PC-9 (cell line): Measurements from ENCODE around the gene PCDH9.

ENCODE experiments used
- EZH2 ChIP-seq: fragments of 200-600 bp; sonication (generic); IDR thresholded peaks from 2 replicates; pipeline ENCODE4 v1.8.0; 2017; ENCODE audit warnings: antibody characterized with exemption, low read depth
- TF ChIP-seq, protein P1 (sequence below): fragments of 200-600 bp; sonication (generic); conservative IDR thresholded peaks from 2 replicates; pipeline ENCODE4 v1.6.1; 2017; ENCODE audit warnings: mixed run types, antibody characterized with exemption, mild to moderate bottlenecking, moderate library complexity

DNA sequence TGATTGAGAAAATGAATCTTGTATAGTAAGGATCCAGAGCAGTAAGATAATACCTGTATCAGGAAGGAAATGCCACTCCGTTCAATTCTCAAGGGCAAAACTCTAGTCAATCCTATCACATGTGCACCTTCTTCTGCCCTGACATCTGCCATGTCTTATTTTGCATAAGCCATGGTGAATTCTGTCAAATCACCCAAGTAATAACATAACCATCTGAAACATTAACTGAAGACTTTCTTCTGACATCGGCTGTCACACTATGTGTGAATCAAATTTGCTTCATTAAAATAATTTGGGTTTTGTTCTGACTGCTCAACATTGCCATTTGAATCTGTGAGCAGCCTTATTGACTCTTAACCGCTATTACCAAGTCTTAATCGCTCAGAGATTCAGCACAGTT, 91.2 kb downstream of the PCDH9 start:
- TF ChIP-seq, protein P1, sequence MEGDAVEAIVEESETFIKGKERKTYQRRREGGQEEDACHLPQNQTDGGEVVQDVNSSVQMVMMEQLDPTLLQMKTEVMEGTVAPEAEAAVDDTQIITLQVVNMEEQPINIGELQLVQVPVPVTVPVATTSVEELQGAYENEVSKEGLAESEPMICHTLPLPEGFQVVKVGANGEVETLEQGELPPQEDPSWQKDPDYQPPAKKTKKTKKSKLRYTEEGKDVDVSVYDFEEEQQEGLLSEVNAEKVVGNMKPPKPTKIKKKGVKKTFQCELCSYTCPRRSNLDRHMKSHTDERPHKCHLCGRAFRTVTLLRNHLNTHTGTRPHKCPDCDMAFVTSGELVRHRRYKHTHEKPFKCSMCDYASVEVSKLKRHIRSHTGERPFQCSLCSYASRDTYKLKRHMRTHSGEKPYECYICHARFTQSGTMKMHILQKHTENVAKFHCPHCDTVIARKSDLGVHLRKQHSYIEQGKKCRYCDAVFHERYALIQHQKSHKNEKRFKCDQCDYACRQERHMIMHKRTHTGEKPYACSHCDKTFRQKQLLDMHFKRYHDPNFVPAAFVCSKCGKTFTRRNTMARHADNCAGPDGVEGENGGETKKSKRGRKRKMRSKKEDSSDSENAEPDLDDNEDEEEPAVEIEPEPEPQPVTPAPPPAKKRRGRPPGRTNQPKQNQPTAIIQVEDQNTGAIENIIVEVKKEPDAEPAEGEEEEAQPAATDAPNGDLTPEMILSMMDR, result no peak
- TF ChIP-seq EZH2, result no peak
